Right lobe of liver (tissue), 6 donors: ENCODE results near the gene APOBEC3B. TPM values are rescaled to one million over a fixed set of nuclear protein-coding genes. Genes with fewer than 3 reads are reported as not detected.

Experiments
- ATAC-seq, 4 donors: fragments of 200-7000 bp; cut with Tn5 transposase; one replicate each; pipeline ENCODE4 v1.9.1; 2020; ENCODE audit warnings: mild to moderate bottlenecking in 4 of 4, moderate library complexity in 4 of 4
- DNase-seq, 3 donors: peaks; one replicate each; pipeline ENCODE4 v3.0.0-alpha.2; 2020
- H3K27ac ChIP-seq, 3 donors: fragments of 200-600 bp; one replicate each; pipeline ENCODE4 v1.8.0; 2022
- H3K27me3 ChIP-seq, 2 donors: fragments of 200-600 bp; one replicate each; pipeline ENCODE4 v1.8.0; 2022
- H3K36me3 ChIP-seq, 4 donors: fragments of 200-600 bp; sonication (generic) in 1 of 4; one replicate each; pipeline versions ENCODE4 v1.5.1 to v1.8.0; 2017 to 2022; ENCODE audit warnings: control low read depth in 1 of 4
- H3K4me1 ChIP-seq, 4 donors: fragments of 200-600 bp; sonication (generic) in 1 of 4; one replicate each; pipeline versions ENCODE4 v1.5.1 to v1.8.0; 2017 to 2022; ENCODE audit warnings: control low read depth in 1 of 4
- H3K4me3 ChIP-seq, 3 donors: fragments of 200-600 bp; one replicate each; pipeline ENCODE4 v1.8.0; 2022
- H3K9me3 ChIP-seq, 4 donors: fragments of 200-600 bp; sonication (generic) in 1 of 4; one replicate each; pipeline versions ENCODE4 v1.5.1 to v1.8.0; 2017 to 2022; ENCODE audit warnings: control low read depth in 1 of 4
- CTCF ChIP-seq, 4 donors: fragments of 200-600 bp in 3 of 4; fragments of 450-650 bp in 1 of 4; IDR thresholded peaks; one replicate each; pipeline versions ENCODE4 v1.5.1 to v1.8.0; 2016 to 2022; ENCODE audit warnings: antibody characterized with exemption in 4 of 4, mild to moderate bottlenecking in 2 of 4
- POLR2A ChIP-seq: fragments of 450-650 bp; IDR thresholded peaks from one replicate; pipeline ENCODE4 v1.6.1; 2017; ENCODE audit warnings: antibody characterized with exemption, mild to moderate bottlenecking
- WGBS: methylation state at CpG from one replicate; pipeline ENCODE4 v1.1.6; 2018; ENCODE audit warnings: low coverage, low lambda C conversion rate; ENCODE audit not compliant: insufficient coverage; ENCODE audit errors: missing lambda C conversion rate; 5-methylcytosine and 5-hydroxymethylcytosine counted together
- intact Hi-C, 2 donors: fragments of 100-400 bp; cut with DNase I; formaldehyde crosslinking; loops; one replicate each; pipeline versions ENCODE4 v1.11.2 to v1.14.1; 2022
- total RNA-seq, 6 experiments: library from RNA; depleted of rRNA in 2 of 6; stranded (reverse); fragments of >200 nt in 2 of 6; fragmentation: NEBNext Ultra II Directional in 3 of 6; extraction: Animal tissue kit (Norgen Biotek cat#: 25700) in 3 of 6; gene quantifications; one replicate each; pipeline versions ENCODE4 v1.1.0 to v1.2.4, GENCODE V29; 2016 to 2023
- donor health status: DM: no; HTN: yes; CAD: no.
- donor health status: DM: no; HTN: no; CAD: no.
- donor health status: DM: no; HTN: no; CAD: no.
- donor health status: DM: no; HTN: yes; CAD: no.
- donor health status: DM: no; HTN: yes; CAD: no.

The APOBEC3B gene
- total RNA-seq, 6 experiments from 2014 or later = 0.61 to 1.6 (median 1.1) TPM

- no peaks in the 10 kb centered on the region for H3K9me3 ChIP-seq
- no peak overlapping the region for H3K4me3 ChIP-seq
- no peaks in the 10 kb centered on the region for H3K4me1 ChIP-seq
- no peak overlapping the region for H3K27ac ChIP-seq
- no peaks in the 10 kb centered on the region for H3K27me3 ChIP-seq
- 37% methylated on average over 8 of the region's 8 CpGs for WGBS
- DNase-seq (peak in 1 of 3 donors; percentile 30), ATAC-seq (no peak)
- no peaks in the 10 kb centered on the region for H3K36me3 ChIP-seq
- intact Hi-C loops = no loop called here
- TF ChIP-seq POLR2A (no peak), CTCF (IDR thresholded peaks at IDR 0.05) (no peak)
Measured at GRCh38 chr22:38970551-38970950, 11.6 kb upstream of the APOBEC3B start.

GRCh38 chr22:38971202-38971601 is 10.9 kb upstream of the APOBEC3B start:
- Histone ChIP-seq H3K27ac (no peak overlapping the region), H3K9me3 (no peaks in the 10 kb centered on the region), H3K36me3 (no peaks in the 10 kb centered on the region), H3K27me3 (no peaks in the 10 kb centered on the region), H3K4me1 (no peaks in the 10 kb centered on the region), H3K4me3 (no peak overlapping the region)
- intact Hi-C loops = no loop called here
- ATAC-seq = no peak
- peak in 1 of 3 donors; percentile 45 for DNase-seq
- TF ChIP-seq CTCF (IDR thresholded peaks at IDR 0.05) (no peak), POLR2A (no peak)
- WGBS = no CpG with 5 or more reads among the region's 5 CpGs

- H3K9me3 ChIP-seq = no peaks in the 10 kb centered on the region
- WGBS = 69% methylated on average over 3 of the region's 3 CpGs
- intact Hi-C loops = no loop called here
- no peak for ATAC-seq
- H3K27me3 ChIP-seq = no peaks in the 10 kb centered on the region
- no peaks in the 10 kb centered on the region for H3K36me3 ChIP-seq
- no peak overlapping the region for H3K4me3 ChIP-seq
- no peak overlapping the region for H3K27ac ChIP-seq
- no peak for DNase-seq
- no peak for TF ChIP-seq CTCF (IDR thresholded peaks at IDR 0.05)
- no peaks in the 10 kb centered on the region for H3K4me1 ChIP-seq
Measured at GRCh38 chr22:38971791-38972190, 10.4 kb upstream of the APOBEC3B start.

GRCh38 chr22:38972558-38972957 is 9.6 kb upstream of the APOBEC3B start:
- H3K4me3 ChIP-seq = no peak overlapping the region
- TF ChIP-seq POLR2A = no peak
- no peak for TF ChIP-seq CTCF (IDR thresholded peaks at IDR 0.05)
- H3K36me3 ChIP-seq = no peaks in the 10 kb centered on the region
- H3K27ac ChIP-seq = no peak overlapping the region
- no peaks in the 10 kb centered on the region for H3K9me3 ChIP-seq
- H3K4me1 ChIP-seq = no peaks in the 10 kb centered on the region
- WGBS = 74% methylated on average over 5 of the region's 5 CpGs
- DNase-seq (no peak), ATAC-seq (no peak)
- intact Hi-C loops = no loop called here
- no peaks in the 10 kb centered on the region for H3K27me3 ChIP-seq
